Activated gamma-delta T cell (primary cell): ENCODE results near the gene GAN.
"Not testable (repeated sequence)": the region's sequence is repeated elsewhere in the genome, so short reads cannot be mapped to it uniquely, and the experiment has no call there.

Experiments
- DNase-seq: peaks from one replicate; lab custom pipeline; 2025; lab: John Stamatoyannopoulos, UW

Gene GAN

DNA sequence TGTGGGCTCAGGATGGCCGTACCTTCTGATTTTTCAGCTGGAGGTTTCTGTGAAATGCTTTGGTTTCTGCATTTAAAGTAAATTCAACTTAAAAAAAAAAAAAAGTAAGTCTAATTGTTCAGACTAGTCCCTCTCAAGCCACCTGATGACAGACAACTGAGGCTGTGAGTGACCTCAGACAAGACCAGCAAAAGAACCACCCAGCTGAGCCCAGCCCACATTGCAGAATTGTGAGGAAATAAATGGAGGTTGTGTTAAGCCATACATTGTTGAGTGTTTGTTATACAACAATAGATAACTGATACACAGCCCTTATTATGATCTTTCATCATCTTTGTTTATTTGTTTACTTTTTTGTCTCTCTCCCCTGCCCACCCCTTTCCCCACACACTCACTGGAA lies 85.1 kb downstream of the GAN start:
- DNase-seq, result no peak

DNA sequence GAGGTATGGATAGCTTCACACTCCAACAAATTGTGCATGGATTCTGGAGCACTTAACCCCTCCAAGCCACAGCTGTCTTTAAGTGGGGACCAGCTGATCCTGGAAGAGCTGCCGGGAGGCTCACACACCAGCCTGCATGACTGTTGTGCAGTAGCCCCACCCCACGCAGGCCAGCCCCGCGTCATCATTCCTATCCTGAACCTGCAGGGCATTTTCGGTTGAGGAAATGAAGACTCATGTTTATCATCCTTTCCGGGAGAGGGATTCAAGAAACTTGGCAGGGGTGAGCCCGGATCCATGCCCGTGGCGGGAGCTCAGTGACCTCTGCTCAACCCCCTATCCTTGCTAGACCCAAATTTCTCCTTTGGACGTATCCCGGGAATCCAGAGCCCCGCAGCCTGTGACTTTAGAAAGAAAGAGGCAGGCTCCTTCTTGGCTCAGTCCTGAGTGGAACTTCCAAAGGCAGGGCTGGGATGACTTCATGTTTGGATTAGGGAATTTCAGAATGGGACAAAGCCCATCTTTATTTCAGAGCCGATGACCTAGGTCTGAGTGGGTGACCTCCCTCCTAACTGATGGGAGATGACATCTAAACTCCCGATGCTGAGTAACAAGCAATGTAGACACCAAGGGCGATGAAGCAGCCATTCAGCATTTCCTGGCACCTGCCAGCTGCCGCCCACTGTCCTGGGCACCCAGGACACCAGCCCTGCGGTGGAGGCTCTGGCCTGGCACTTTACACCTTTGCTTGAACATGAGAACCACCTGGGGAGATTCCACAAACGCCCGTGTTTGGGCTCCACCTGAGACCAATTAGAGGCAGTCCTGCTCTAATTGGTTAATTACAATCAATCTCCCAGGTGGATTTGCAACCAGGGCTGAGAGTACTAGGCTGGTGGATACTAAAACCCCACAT lies 86.5 kb downstream of the GAN start:
- DNase-seq, result no peak

GRCh38 chr16:81403208-81403600 lies 88.4 kb downstream of the GAN start:
- DNase-seq, result no peak

- peak; percentile 38 for DNase-seq
Observed at GRCh38 chr16:81403601-81404391, 89.0 kb downstream of the GAN start.

- DNase-seq, result not testable (repeated sequence)
Observed at GRCh38 chr16:81405002-81405401, 90.2 kb downstream of the GAN start.

DNA sequence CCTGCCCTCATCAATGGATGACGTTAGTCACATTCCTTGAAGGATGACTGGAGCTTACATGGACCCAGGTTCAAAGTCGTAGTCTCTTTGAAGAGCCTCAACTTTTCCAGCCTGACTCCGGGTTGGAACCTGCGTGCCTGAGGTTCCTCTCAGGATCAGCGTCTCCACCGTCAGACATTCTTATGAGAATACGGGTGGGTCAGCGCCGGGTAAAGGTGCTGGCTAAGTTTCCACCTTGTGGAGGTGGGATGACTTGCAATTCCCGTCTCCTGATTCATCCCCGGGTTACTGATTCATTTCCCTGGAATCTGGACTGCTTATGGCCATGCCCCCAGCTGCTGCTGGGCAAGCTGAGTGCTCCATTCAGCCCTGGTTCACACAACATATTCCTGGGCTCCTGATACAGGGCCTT lies 90.9 kb downstream of the GAN start:
- no peak for DNase-seq

DNA sequence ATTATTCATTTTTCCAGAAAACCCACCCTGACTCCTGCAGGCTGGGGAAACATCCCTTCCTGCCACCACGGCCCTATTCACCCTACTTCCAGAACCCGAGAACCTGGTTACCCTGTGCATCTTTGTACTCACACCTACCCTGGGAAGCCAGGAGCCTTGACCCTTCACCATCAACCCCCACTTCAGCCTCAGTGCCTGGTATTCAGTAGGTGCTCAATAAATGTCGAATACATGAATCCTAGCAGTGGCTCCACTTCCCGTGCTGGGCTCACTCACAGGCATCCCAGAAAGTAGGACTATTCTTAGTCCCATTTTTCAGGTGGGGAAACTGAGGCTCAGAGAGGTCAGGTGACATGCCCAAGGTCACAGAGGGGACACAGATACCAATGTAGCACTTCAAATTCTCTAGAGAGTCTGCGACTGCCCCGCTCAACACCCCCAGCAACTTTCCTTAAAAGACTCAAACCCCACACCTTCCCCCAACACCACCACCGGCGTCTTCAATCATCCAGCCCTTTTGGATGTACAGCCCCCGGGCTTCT lies 93.7 kb downstream of the GAN start:
- no peak for DNase-seq

DNA sequence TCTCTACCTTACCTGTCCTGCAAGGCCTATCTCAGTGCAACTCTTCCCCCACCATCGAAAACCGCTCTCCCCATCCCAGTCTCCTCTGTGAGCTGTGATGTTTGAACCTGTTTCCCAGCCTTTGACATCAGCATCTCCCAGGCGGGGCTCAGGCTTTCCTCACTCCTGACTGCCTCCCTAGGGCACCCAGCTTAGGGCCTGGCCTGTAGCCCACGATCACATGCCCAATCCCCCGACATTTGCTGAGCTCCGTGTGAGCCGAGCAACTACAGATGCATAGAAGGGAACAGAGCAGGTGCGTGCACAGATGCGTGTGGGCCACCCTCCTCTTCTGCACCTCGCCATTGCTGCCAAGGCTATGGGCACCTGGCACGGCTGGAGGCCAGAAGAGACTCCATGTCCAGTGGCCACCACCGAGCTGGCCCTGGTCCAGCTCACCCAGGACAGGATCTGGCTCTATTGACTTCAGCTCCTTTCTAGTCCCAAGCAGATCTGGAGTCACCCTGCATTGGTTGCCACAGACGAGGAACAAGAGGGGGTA lies 94.3 kb downstream of the GAN start:
- DNase-seq, result no peak

GRCh38 chr16:81410643-81411293 lies 96.0 kb downstream of the GAN start:
- DNase-seq, result no peak

DNA sequence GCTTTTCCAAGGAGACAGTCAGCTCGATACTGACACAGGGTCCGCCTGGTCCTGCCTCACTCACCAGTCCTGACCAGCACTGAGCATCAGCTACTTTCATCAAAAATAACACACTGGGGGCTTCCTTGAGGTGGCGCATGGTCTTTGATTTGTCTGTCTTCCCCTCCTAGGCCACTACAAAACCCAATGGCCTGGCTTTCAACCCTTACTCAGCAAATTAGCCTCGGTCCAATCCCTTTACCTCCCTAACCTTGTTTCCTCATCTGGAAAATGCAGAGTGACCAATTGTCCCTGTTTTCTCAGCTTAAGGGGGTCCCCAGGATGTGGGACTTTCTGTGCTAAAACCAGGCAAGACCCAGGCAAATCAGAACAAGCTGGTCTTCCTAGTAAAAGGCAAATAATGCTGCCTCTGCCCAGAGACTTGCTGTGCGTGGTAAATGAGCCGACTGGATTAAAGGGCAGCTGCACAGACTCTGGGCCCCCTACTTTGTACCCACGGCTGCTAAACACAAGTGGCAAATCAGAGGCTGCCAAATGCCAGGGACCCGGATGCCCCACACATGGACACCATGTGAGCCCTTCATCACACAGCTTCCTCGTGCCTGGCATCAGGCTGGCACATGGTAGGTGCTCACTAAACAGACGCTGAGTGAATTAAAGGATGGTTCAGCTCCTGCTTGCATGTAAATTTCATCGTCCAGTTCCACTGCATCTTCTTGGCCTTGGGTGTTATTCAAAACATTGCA lies 98.7 kb downstream of the GAN start:
- no peak for DNase-seq

- DNase-seq, result no peak
Observed at GRCh38 chr16:81415751-81416150, 101.0 kb downstream of the GAN start.

- DNase-seq, result no peak
Observed at GRCh38 chr16:81416749-81417148, 102.0 kb downstream of the GAN start.

GRCh38 chr16:81417210-81417609 lies 102.4 kb downstream of the GAN start:
- DNase-seq, result no peak

DNA sequence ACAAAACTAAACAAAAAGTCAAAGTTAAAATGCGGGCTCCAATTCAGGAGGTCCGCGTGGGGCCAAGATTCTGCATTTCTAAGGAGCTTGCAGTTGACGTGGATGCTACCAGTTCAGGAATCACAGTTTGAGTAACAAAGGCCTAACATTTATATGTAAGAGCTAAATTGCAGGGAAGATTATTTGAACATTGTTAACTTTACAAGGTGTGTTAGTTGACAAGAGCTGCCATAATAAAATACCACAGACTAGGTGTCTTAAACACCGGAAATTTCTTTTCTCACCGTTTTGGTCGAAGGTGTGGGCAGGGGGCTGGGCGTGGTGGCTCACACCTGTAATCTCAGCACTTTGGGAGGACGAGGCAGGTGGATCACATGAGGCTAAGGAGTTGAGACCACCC lies 105.0 kb downstream of the GAN start:
- no peak for DNase-seq

DNA sequence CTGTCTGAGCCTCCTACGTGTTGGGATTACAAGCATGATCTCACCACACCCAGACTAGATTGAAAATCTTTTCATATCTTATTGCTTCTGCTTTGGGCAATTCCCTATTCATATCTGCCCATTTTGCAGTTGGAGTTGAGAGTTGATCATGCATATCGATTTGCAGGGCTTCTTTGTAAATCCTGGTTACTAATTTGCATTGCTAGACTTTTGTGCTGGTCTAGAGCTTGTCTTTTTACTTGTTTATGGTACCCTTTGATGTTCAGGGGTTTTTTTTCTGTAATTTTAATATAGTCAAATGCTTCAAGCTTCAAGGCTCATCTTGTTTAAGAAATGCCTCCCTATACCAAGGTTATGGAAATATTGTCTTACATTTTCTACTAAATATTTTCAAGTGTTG lies 106.4 kb downstream of the GAN start:
- no peak for DNase-seq

- DNase-seq, result no peak
Observed at GRCh38 chr16:81421536-81421935, 106.8 kb downstream of the GAN start.

DNA sequence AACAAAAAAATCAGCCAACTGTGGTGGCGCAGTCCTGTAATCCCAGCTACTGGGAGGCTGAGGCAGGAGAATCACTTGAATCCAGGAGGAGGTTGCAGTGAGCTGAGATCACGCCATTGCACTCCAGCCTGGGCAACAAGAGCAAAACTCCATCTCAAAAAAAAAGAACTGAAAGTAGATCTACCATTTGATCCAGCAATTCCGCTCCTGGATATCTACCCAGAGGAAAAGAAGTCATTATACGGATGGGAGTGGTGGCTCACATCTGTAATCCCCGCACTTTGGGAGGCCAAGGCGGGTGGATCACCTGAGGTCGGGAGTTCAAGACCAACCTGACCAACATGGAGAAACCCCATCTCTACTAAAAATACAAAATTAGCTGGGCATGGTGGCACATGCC lies 107.4 kb downstream of the GAN start:
- DNase-seq, result not testable (repeated sequence)

GRCh38 chr16:81424771-81425170 lies 110.0 kb downstream of the GAN start:
- DNase-seq, result no peak

DNA sequence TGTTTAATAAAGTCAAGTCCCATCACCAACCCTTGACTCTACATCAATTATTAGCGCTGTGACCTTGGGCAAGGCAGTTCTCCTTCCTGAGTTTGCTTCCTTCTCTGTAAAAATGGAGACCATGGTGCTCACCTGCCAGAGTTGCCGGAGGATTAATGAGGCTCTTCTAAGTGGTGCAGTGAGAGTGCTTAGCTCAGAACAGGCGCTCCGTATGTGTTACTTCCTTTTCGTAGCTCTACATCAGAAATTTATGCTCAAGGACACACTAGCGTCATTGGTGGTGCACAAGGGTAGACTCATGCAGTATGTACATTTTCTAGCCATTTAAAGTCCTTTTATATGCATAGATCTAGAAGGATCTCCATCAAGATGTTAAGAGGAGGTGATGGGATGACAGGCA lies 112.5 kb downstream of the GAN start:
- DNase-seq, result no peak

DNA sequence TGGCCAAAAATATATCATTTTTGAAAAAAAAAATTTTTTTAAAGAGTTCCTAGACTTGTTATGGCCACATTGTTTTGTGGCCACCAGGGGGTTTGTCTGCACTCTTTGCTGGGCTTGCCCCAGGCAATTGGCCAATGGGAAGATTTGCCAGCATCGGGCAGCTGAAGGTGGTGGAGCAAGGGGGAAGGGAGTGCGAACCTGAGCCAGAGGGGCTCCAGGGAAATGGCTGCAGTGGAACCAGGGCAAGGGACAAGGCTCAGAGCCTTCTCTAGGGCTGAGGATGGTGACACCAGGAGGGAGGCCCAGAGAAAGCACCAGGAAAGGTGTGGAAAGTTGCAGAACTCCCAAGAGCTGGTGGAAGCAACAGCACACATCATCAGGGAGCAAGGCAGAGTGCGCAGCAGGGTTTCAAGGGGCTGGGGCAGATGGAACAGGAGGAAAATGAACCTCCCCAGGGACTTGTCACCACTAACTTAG lies 114.3 kb downstream of the GAN start:
- no peak for DNase-seq
